Smooth muscle cell (in vitro differentiated cells): ENCODE results near the gene VAV2. TPM values are rescaled to one million over a fixed set of nuclear protein-coding genes. Genes with fewer than 3 reads are reported as not detected.

Source experiments
- DNase-seq: peaks from one replicate; lab custom pipeline; 2025; ENCODE audit not compliant: unreplicated experiment; lab: John Stamatoyannopoulos, UW
- H2AFZ ChIP-seq: fragments of 200-600 bp; sonication (generic); 2 replicates; pipeline ENCODE4 v1.6.0; 2016; ENCODE audit warnings: antibody characterized with exemption, low read depth, mild to moderate bottlenecking
- H3F3A ChIP-seq: fragments of 200-600 bp; sonication (generic); 2 replicates; pipeline ENCODE4 v1.6.0; 2017; ENCODE audit warnings: antibody characterized with exemption, low read depth
- H3K27ac ChIP-seq: fragments of 200-600 bp; sonication (generic); 2 replicates; pipeline ENCODE4 v1.5.1; 2016; ENCODE audit warnings: low read depth, mild to moderate bottlenecking
- H3K27me3 ChIP-seq: fragments of 200-600 bp; sonication (generic); 2 replicates; pipeline ENCODE4 v1.6.1; 2016; ENCODE audit warnings: low read depth, mild to moderate bottlenecking
- H3K36me3 ChIP-seq: fragments of 200-600 bp; sonication (generic); 2 replicates; pipeline ENCODE4 v1.5.1; 2016; ENCODE audit warnings: low read depth
- H3K4me1 ChIP-seq: fragments of 200-600 bp; sonication (generic); 2 replicates; pipeline ENCODE4 v1.5.1; 2016; ENCODE audit warnings: low read depth
- H3K4me2 ChIP-seq: fragments of 200-600 bp; sonication (generic); 2 replicates; pipeline ENCODE4 v1.6.0; 2016; ENCODE audit warnings: mild to moderate bottlenecking
- H3K4me3 ChIP-seq: fragments of 200-600 bp; sonication (generic); 2 replicates; pipeline ENCODE4 v1.5.1; 2016; ENCODE audit warnings: mild to moderate bottlenecking
- H3K79me2 ChIP-seq: fragments of 200-600 bp; sonication (generic); 2 replicates; pipeline ENCODE4 v1.6.0; 2016; ENCODE audit warnings: low read depth, mild to moderate bottlenecking
- H3K9ac ChIP-seq: fragments of 200-600 bp; sonication (generic); 2 replicates; pipeline ENCODE4 v1.6.0; 2016; ENCODE audit warnings: low read depth
- H3K9me3 ChIP-seq: fragments of 200-600 bp; sonication (generic); replicated peaks from 2 replicates; pipeline ENCODE4 v1.5.1; 2016; ENCODE audit warnings: low read depth
- H4K20me1 ChIP-seq: fragments of 200-600 bp; sonication (generic); 2 replicates; pipeline ENCODE4 v1.6.0; 2016; ENCODE audit warnings: low read depth
- WGBS: methylation state at CpG from one replicate; pipeline ENCODE4 v1.1.7; 2016; ENCODE audit warnings: low lambda C conversion rate; 5-methylcytosine and 5-hydroxymethylcytosine counted together
- polyA plus RNA-seq: library from polyadenylated mRNA; unstranded; fragments of >200 nt; fragmentation: Nextera tagmentation; extraction: Ambion mirVana; gene quantifications from 2 replicates; pipeline ENCODE4 v1.2.1, GENCODE V29; 2016
- total RNA-seq: library from RNA; depleted of rRNA; stranded (reverse); fragments of >200 nt; gene quantifications from 2 replicates; pipeline ENCODE4 v1.2.3, GENCODE V29; 2014
- TF ChIP-seq, protein P1 (sequence below): fragments of 200-600 bp; sonication (generic); IDR thresholded peaks from 2 replicates; pipeline ENCODE4 v1.5.1; 2017; ENCODE audit warnings: borderline replicate concordance, mild to moderate bottlenecking, antibody characterized with exemption; ENCODE audit not compliant: insufficient read depth, poor library complexity, severe bottlenecking

The VAV2 gene
- total and polyA plus RNA-seq, 2 experiments from 2014 or later = 26.2 to 35.3 TPM

DNA sequence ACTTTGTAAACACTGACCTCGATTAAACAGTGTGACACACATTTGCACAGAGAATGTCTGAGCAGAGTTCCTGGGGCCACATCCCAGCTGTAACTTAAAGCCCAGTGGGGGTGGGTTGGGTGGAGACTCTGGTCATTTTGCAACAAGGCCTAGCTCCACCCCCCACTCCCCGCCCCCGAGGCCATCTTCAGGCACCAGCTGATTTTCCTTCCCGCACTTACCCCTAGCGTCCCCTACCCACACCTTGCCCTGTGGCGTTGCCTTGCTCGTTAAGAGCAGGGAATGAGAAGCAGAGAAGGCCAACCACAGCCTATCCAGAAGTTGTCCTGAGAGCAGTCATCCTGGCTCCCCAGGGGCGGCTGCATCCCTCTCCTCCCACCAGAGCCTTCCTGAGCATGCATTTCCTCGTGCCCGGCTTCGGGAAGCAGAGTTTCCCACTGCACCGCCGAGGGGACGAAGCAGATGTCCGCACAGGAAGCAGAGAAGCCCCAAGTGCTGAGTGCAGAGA lies 152.2 kb downstream of the VAV2 start:
- H3K27ac ChIP-seq = peak overlapping the region; percentile 55
- 9% methylated on average over 15 of the region's 15 CpGs for whole genome bisulfite sequencing
- DNase-seq = peak; percentile 35
- TF ChIP-seq, protein P1, sequence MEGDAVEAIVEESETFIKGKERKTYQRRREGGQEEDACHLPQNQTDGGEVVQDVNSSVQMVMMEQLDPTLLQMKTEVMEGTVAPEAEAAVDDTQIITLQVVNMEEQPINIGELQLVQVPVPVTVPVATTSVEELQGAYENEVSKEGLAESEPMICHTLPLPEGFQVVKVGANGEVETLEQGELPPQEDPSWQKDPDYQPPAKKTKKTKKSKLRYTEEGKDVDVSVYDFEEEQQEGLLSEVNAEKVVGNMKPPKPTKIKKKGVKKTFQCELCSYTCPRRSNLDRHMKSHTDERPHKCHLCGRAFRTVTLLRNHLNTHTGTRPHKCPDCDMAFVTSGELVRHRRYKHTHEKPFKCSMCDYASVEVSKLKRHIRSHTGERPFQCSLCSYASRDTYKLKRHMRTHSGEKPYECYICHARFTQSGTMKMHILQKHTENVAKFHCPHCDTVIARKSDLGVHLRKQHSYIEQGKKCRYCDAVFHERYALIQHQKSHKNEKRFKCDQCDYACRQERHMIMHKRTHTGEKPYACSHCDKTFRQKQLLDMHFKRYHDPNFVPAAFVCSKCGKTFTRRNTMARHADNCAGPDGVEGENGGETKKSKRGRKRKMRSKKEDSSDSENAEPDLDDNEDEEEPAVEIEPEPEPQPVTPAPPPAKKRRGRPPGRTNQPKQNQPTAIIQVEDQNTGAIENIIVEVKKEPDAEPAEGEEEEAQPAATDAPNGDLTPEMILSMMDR = no peak
- no peak overlapping the region for H3K9ac ChIP-seq
- no peak overlapping the region for H2AFZ ChIP-seq
- H3K27me3 ChIP-seq = no peaks in the 10 kb centered on the region
- no peaks in the 10 kb centered on the region for H3K36me3 ChIP-seq
- H3K4me3 ChIP-seq = no peak overlapping the region
- peaks cover 88% of the 10 kb centered on the region for H4K20me1 ChIP-seq
- H3K79me2 ChIP-seq = peaks cover 56% of the 10 kb centered on the region
- H3K9me3 ChIP-seq = no peaks in the 10 kb centered on the region
- peaks cover 19% of the 10 kb centered on the region for H3K4me1 ChIP-seq
- peaks cover 5% of the 10 kb centered on the region for H3F3A ChIP-seq
- peak overlapping the region; percentile 66 for H3K4me2 ChIP-seq

GRCh38 chr9:133838859-133839507 lies 153.1 kb downstream of the VAV2 start:
- Histone ChIP-seq H3K79me2 (peaks cover 63% of the 10 kb centered on the region), H3K4me1 (peaks cover 19% of the 10 kb centered on the region), H3K4me2 (no peak overlapping the region), H4K20me1 (peaks cover 88% of the 10 kb centered on the region), H3K27me3 (no peaks in the 10 kb centered on the region), H3K4me3 (no peak overlapping the region), H3K9me3 (no peaks in the 10 kb centered on the region), H3K9ac (no peak overlapping the region), H2AFZ (no peak overlapping the region), H3K27ac (peak overlapping the region; percentile 55), H3K36me3 (no peaks in the 10 kb centered on the region), H3F3A (no peaks in the 10 kb centered on the region)
- DNase-seq = no peak
- 83% methylated on average over 5 of the region's 5 CpGs for WGBS
- TF ChIP-seq, protein P1 = no peak

GRCh38 chr9:133837627-133838597 lies 154.2 kb downstream of the VAV2 start:
- 98% methylated on average over 13 of the region's 13 CpGs for WGBS
- Histone ChIP-seq H3K27ac (no peak overlapping the region), H3K4me2 (no peak overlapping the region), H3K27me3 (no peaks in the 10 kb centered on the region), H4K20me1 (peaks cover 92% of the 10 kb centered on the region), H2AFZ (no peak overlapping the region), H3K4me3 (no peak overlapping the region), H3K9me3 (no peaks in the 10 kb centered on the region), H3K4me1 (peaks cover 19% of the 10 kb centered on the region), H3K36me3 (no peaks in the 10 kb centered on the region), H3K9ac (no peak overlapping the region), H3F3A (no peaks in the 10 kb centered on the region), H3K79me2 (peaks cover 55% of the 10 kb centered on the region)
- no peak for DNase-seq
- TF ChIP-seq, protein P1 = no peak
